Large intestine (tissue), 3 donors: Measurements from ENCODE around the gene ORM1. TPM values are rescaled to one million over a fixed set of nuclear protein-coding genes. Genes with fewer than 3 reads are reported as not detected.

Experiments
- DNase-seq, 2 donors: peaks; one replicate each; pipeline versions ENCODE4 v3.0.0 to v3.0.0-alpha.2; 2013
- H3K27ac ChIP-seq: one replicate; pipeline ENCODE4 v1.5.1; 2013; ENCODE audit warnings: low read length
- H3K27me3 ChIP-seq: 2 replicates; pipeline ENCODE4 v1.6.1; 2013; ENCODE audit warnings: low read length; ENCODE audit not compliant: control insufficient read depth, insufficient read depth
- H3K36me3 ChIP-seq: 2 replicates; pipeline ENCODE4 v1.6.1; 2013; ENCODE audit warnings: low read length; ENCODE audit not compliant: control insufficient read depth, insufficient read depth
- H3K4me1 ChIP-seq: one replicate; pipeline ENCODE4 v1.6.1; 2013; ENCODE audit warnings: low read length; ENCODE audit not compliant: control insufficient read depth, insufficient read depth
- H3K4me3 ChIP-seq: one replicate; pipeline ENCODE4 v1.5.1; 2013; ENCODE audit warnings: low read length
- H3K9me3 ChIP-seq: one replicate; pipeline ENCODE4 v1.6.1; 2013; ENCODE audit warnings: mild to moderate bottlenecking, low read depth, low read length, moderate library complexity; ENCODE audit not compliant: control insufficient read depth
- WGBS: methylation state at CpG from one replicate; pipeline ENCODE4 v1.1.5; 2013; ENCODE audit warnings: low lambda C conversion rate; ENCODE audit not compliant: insufficient coverage; 5-methylcytosine and 5-hydroxymethylcytosine counted together
- polyA plus RNA-seq: library from polyadenylated mRNA; unstranded; fragments of 120-200 nt; gene quantifications from one replicate; pipeline ENCODE4 v1.2.1, GENCODE V29; 2013

Gene ORM1
- polyA plus RNA-seq, 1 donor, result 0.09 TPM

GRCh38 chr9:114309096-114309495 lies 13.8 kb upstream of the ORM1 start:
- no CpG with 5 or more reads among the region's 13 CpGs for WGBS
- no peak for DNase-seq
- Histone ChIP-seq H3K27me3 (no peaks in the 10 kb centered on the region), H3K4me1 (no peaks in the 10 kb centered on the region), H3K36me3 (peaks cover 66% of the 10 kb centered on the region), H3K4me3 (no peak overlapping the region), H3K9me3 (no peaks in the 10 kb centered on the region), H3K27ac (no peak overlapping the region)

GRCh38 chr9:114310471-114311450 lies 12.1 kb upstream of the ORM1 start:
- Histone ChIP-seq H3K4me1 (no peaks in the 10 kb centered on the region), H3K4me3 (no peak overlapping the region), H3K36me3 (peaks cover 52% of the 10 kb centered on the region), H3K27ac (no peak overlapping the region), H3K27me3 (no peaks in the 10 kb centered on the region), H3K9me3 (no peaks in the 10 kb centered on the region)
- 80% methylated on average over 2 of the region's 22 CpGs for WGBS
- no peak for DNase-seq

- Histone ChIP-seq H3K36me3 (peaks cover 42% of the 10 kb centered on the region), H3K9me3 (no peaks in the 10 kb centered on the region), H3K4me3 (no peak overlapping the region), H3K27me3 (no peaks in the 10 kb centered on the region), H3K27ac (no peak overlapping the region), H3K4me1 (no peaks in the 10 kb centered on the region)
- no peak for DNase-seq
- WGBS, result 95% methylated on average over 12 of the region's 28 CpGs
Measured at GRCh38 chr9:114311571-114312512, 11.1 kb upstream of the ORM1 start.

- no CpG with 5 or more reads among the region's 8 CpGs for WGBS
Measured at GRCh38 chr9:114312513-114312875, 10.4 kb upstream of the ORM1 start.

GRCh38 chr9:114313186-114313585 lies 9.7 kb upstream of the ORM1 start:
- WGBS, result 80% methylated on average over 1 of the region's 8 CpGs

More at GRCh38 chr9:114312513-114312875, 10.4 kb upstream of the ORM1 start:
- Histone ChIP-seq H3K4me1 (no peaks in the 10 kb centered on the region), H3K27ac (no peak overlapping the region), H3K9me3 (no peaks in the 10 kb centered on the region), H3K27me3 (no peaks in the 10 kb centered on the region), H3K4me3 (no peak overlapping the region), H3K36me3 (peaks cover 35% of the 10 kb centered on the region)
- no peak for DNase-seq

GRCh38 chr9:114314256-114314867 lies 8.5 kb upstream of the ORM1 start:
- Histone ChIP-seq H3K4me3 (no peak overlapping the region), H3K4me1 (no peaks in the 10 kb centered on the region), H3K27ac (no peak overlapping the region), H3K9me3 (no peaks in the 10 kb centered on the region), H3K36me3 (peaks cover 16% of the 10 kb centered on the region), H3K27me3 (no peaks in the 10 kb centered on the region)
- no peak for DNase-seq
- no CpG with 5 or more reads among the region's 7 CpGs for WGBS

More at GRCh38 chr9:114313186-114313585, 9.7 kb upstream of the ORM1 start:
- Histone ChIP-seq H3K36me3 (peaks cover 28% of the 10 kb centered on the region), H3K27me3 (no peaks in the 10 kb centered on the region), H3K9me3 (no peaks in the 10 kb centered on the region), H3K4me1 (no peaks in the 10 kb centered on the region), H3K27ac (no peak overlapping the region), H3K4me3 (no peak overlapping the region)
- DNase-seq, result no peak

GRCh38 chr9:114314881-114315722 lies 7.8 kb upstream of the ORM1 start:
- no peaks in the 10 kb centered on the region for H3K9me3 ChIP-seq
- no peaks in the 10 kb centered on the region for H3K27me3 ChIP-seq
- H3K4me3 ChIP-seq, result no peak overlapping the region
- no peaks in the 10 kb centered on the region for H3K4me1 ChIP-seq
- H3K36me3 ChIP-seq, result peaks cover 16% of the 10 kb centered on the region
- WGBS, result no CpG with 5 or more reads among the region's 8 CpGs
- H3K27ac ChIP-seq, result no peak overlapping the region
- DNase-seq, result no peak

GRCh38 chr9:114315723-114316363 lies 7.1 kb upstream of the ORM1 start:
- Histone ChIP-seq H3K27ac (no peak overlapping the region), H3K4me1 (no peaks in the 10 kb centered on the region), H3K36me3 (peaks cover 11% of the 10 kb centered on the region), H3K27me3 (no peaks in the 10 kb centered on the region), H3K4me3 (no peak overlapping the region), H3K9me3 (no peaks in the 10 kb centered on the region)
- 82% methylated on average over 2 of the region's 8 CpGs for WGBS
- DNase-seq, result no peak

GRCh38 chr9:114316605-114317230 lies 6.2 kb upstream of the ORM1 start:
- H3K27ac ChIP-seq, result no peak overlapping the region
- no CpG with 5 or more reads among the region's 10 CpGs for WGBS
- H3K36me3 ChIP-seq, result peaks cover 4% of the 10 kb centered on the region
- no peaks in the 10 kb centered on the region for H3K9me3 ChIP-seq
- no peak for DNase-seq
- H3K27me3 ChIP-seq, result no peaks in the 10 kb centered on the region
- no peaks in the 10 kb centered on the region for H3K4me1 ChIP-seq
- no peak overlapping the region for H3K4me3 ChIP-seq
